HEK293 (cell line): ENCODE data around the gene MALAT1.

Experiments used
- CTCF ChIA-PET: fragments of 350-600 bp; formaldehyde crosslinking; extraction: SDS; loops from one replicate; lab custom pipeline; 2021; ENCODE audit warnings: antibody characterized with exemption; lab: Yijun Ruan, JAX
- POLR2A ChIA-PET: fragments of 300-600 bp; formaldehyde crosslinking; extraction: SDS; loops from one replicate; lab custom pipeline; 2020; ENCODE audit warnings: antibody characterized with exemption, inconsistent platforms; lab: Yijun Ruan, JAX
- H3K27ac ChIP-seq: fragments of 200-500 bp; sonication (Bioruptor generic); 2 replicates; pipeline ENCODE4 v1.5.1; 2014; ENCODE audit warnings: low read depth, low read length, control low read depth, inconsistent platforms; ENCODE audit errors: extremely low read depth
- H3K36me3 ChIP-seq, 2 experiments: fragments of 200-500 bp in 1 of 2; sonication (Bioruptor generic) in 1 of 2; 1 replicate in 1 of 2; 2 replicates in 1 of 2; pipeline ENCODE4 v1.5.1; 2014 to 2017; ENCODE audit warnings: inconsistent platforms in 2 of 2, low read length in 2 of 2; ENCODE audit not compliant: control insufficient read depth in 2 of 2, insufficient read depth in 1 of 2
- H3K4me1 ChIP-seq: fragments of 200-500 bp; sonication (Bioruptor generic); 2 replicates; pipeline ENCODE4 v1.5.1; 2014; ENCODE audit warnings: mild to moderate bottlenecking, low read length, inconsistent platforms; ENCODE audit not compliant: control insufficient read depth, insufficient read depth
- H3K4me3 ChIP-seq: 2 replicates; pipeline ENCODE4 v1.5.1; 2011; ENCODE audit warnings: low read depth, mild to moderate bottlenecking, control low read depth, low read length, moderate library complexity
- H3K9me3 ChIP-seq: fragments of 200-500 bp; sonication (Bioruptor generic); 2 replicates; pipeline ENCODE4 v1.5.1; 2014; ENCODE audit warnings: low read depth, low read length, inconsistent platforms; ENCODE audit not compliant: control insufficient read depth, insufficient read depth
- HOXC10 ChIP-seq: sonication (generic); formaldehyde crosslinking; IDR thresholded peaks from 2 replicates; pipeline ENCODE4 v1.8.1; 2023; ENCODE audit warnings: mild to moderate bottlenecking, missing genetic modification reagents
- PATZ1 ChIP-seq: fragments of 450-650 bp; formaldehyde crosslinking; IDR thresholded peaks from 2 replicates; pipeline ENCODE4 v1.5.1; 2016; ENCODE audit warnings: missing biosample characterization, missing genetic modification characterization
- PRDM1 ChIP-seq: fragments of 450-650 bp; formaldehyde crosslinking; IDR thresholded peaks from 2 replicates; pipeline ENCODE4; 2016; ENCODE audit warnings: missing biosample characterization, missing genetic modification characterization
- PRDM2 ChIP-seq: fragments of 450-650 bp; formaldehyde crosslinking; IDR thresholded peaks from 2 replicates; pipeline ENCODE4 v1.5.1; 2016; ENCODE audit warnings: missing biosample characterization, missing genetic modification characterization, borderline replicate concordance
- PRDM6 ChIP-seq: fragments of 450-650 bp; formaldehyde crosslinking; IDR thresholded peaks from 2 replicates; pipeline ENCODE4 v1.5.1; 2017; ENCODE audit warnings: missing biosample characterization, missing genetic modification characterization
- ZNF169 ChIP-seq: fragments of 450-650 bp; formaldehyde crosslinking; IDR thresholded peaks from 2 replicates; pipeline ENCODE4 v1.5.1; 2016; ENCODE audit warnings: missing biosample characterization, missing genetic modification characterization
- ZNF404 ChIP-seq: fragments of 450-650 bp; formaldehyde crosslinking; IDR thresholded peaks from 2 replicates; pipeline ENCODE4 v1.5.1; 2017; ENCODE audit warnings: missing biosample characterization, missing genetic modification characterization
- ZNF571 ChIP-seq: fragments of 450-650 bp; formaldehyde crosslinking; IDR thresholded peaks from 2 replicates; pipeline ENCODE4 v1.5.0; 2017; ENCODE audit warnings: missing biosample characterization, missing genetic modification characterization
- ZNF791 ChIP-seq: fragments of 450-650 bp; formaldehyde crosslinking; IDR thresholded peaks from 2 replicates; pipeline ENCODE4 v1.5.1; 2016; ENCODE audit warnings: missing biosample characterization, missing genetic modification characterization
- ZXDB ChIP-seq: fragments of 450-650 bp; formaldehyde crosslinking; IDR thresholded peaks from 2 replicates; pipeline ENCODE4 v1.5.1; 2016; ENCODE audit warnings: missing biosample characterization, missing genetic modification characterization

MALAT1 gene

GRCh38 chr11:65503949-65504673 lies 5.3 kb downstream of the MALAT1 start:
- ChIA-PET CTCF (interaction anchor here (0.5 to 7.3 kb wide), 7 partner anchors 10 to 301 kb away, joined by 3 to 69 read pairs (median 4); no protein-coding TSS in a partner anchor), POLR2A (interaction anchor here (0.6 to 28.2 kb wide), 8 partner anchors 16 to 123 kb away, joined by 3 to 1129 read pairs (median 22); partner anchors contain the start of genes FAM89B, NEAT1 and ZNRD2)
- Histone ChIP-seq H3K9me3 (no peaks in the 10 kb centered on the region), H3K4me3 (peak overlapping the region; percentile 98), H3K36me3 (peaks cover 0 to 70% of the 10 kb centered on the region in 2 experiments; a peak in 2 of 3 replicates), H3K4me1 (no peaks in the 10 kb centered on the region), H3K27ac (0 out of 2 replicates have a peak overlapping the region, but pooled peaks have one; percentile 12)
- TF ChIP-seq ZNF571 (tag by site-specific recombination) (no peak), PRDM6 (peak; percentile 42), ZXDB (0 out of 2 replicates have a peak, but pooled peaks have one; percentile 9), PATZ1 (tag by site-specific recombination) (peak; percentile 33; the same call in 1 of the 2 replicates)

- 0 out of 2 replicates have a peak overlapping the region, but pooled peaks have one; percentile 21 for H3K27ac ChIP-seq
- POLR2A ChIA-PET = interaction anchor here (0.7 to 28.2 kb wide), 10 partner anchors 6 to 243 kb away, joined by 3 to 1129 read pairs (median 23); partner anchors contain the start of genes FAM89B, MALAT1, NEAT1 and POLA2
- H3K4me1 ChIP-seq = no peaks in the 10 kb centered on the region
- CTCF ChIA-PET = interaction anchor here (0.7 to 7.3 kb wide), 6 partner anchors 9 to 114 kb away, joined by 3 to 69 read pairs (median 4); no protein-coding TSS in a partner anchor
- no peaks in the 10 kb centered on the region for H3K9me3 ChIP-seq
- TF ChIP-seq PRDM2 (no peak), ZNF169 (tag by site-specific recombination) (no peak), ZXDB (0 out of 2 replicates have a peak, but pooled peaks have one; percentile 6), ZNF791 (no peak), HOXC10 (CRISPR knock-in tag) (no peak), PRDM1 (tag by site-specific recombination) (peak; percentile 29; the same call in 1 of the 2 replicates), ZNF404 (tag by site-specific recombination) (no peak)
- peaks cover 0 to 70% of the 10 kb centered on the region in 2 experiments; a peak in 2 of 3 replicates for H3K36me3 ChIP-seq
- peak overlapping the region; percentile 98 for H3K4me3 ChIP-seq
Measured at GRCh38 chr11:65504674-65505465, 6.0 kb downstream of the MALAT1 start.
